Mesenchymal stem cell (in vitro differentiated cells and primary cell): ENCODE data around the gene SIVA1.

ENCODE experiments used
- DNase-seq: peaks from one replicate; pipeline ENCODE4 v3.0.0-alpha.2; 2013
- H2AFZ ChIP-seq: one replicate; pipeline ENCODE4 v1.6.1; 2013; ENCODE audit warnings: low read depth, mild to moderate bottlenecking, control low read depth, inconsistent platforms, low read length, moderate library complexity
- H2AK5ac ChIP-seq: 2 replicates; pipeline ENCODE4 v1.6.1; 2013; ENCODE audit warnings: low read length, moderate library complexity, mild to moderate bottlenecking, inconsistent platforms; ENCODE audit not compliant: severe bottlenecking
- H2BK120ac ChIP-seq: one replicate; pipeline ENCODE4 v1.6.1; 2013; ENCODE audit warnings: low read depth, mild to moderate bottlenecking, inconsistent platforms, low read length, moderate library complexity
- H2BK12ac ChIP-seq, 2 experiments: one replicate each; pipeline ENCODE4 v1.6.1; 2013; ENCODE audit warnings: inconsistent platforms in 2 of 2, low read length in 2 of 2, mild to moderate bottlenecking in 2 of 2, moderate library complexity in 2 of 2, control low read depth in 1 of 2
- H2BK15ac ChIP-seq: one replicate; pipeline ENCODE4 v1.6.1; 2013; ENCODE audit warnings: mild to moderate bottlenecking, low read depth, inconsistent platforms; ENCODE audit not compliant: poor library complexity, severe bottlenecking
- H2BK5ac ChIP-seq: 2 replicates; pipeline ENCODE4 v1.6.1; 2013; ENCODE audit warnings: low read depth, mild to moderate bottlenecking, low read length, control low read depth, inconsistent platforms; ENCODE audit not compliant: poor library complexity, severe bottlenecking
- H3K14ac ChIP-seq, 2 experiments: one replicate each; pipeline ENCODE4 v1.6.1; 2013; ENCODE audit warnings: inconsistent platforms in 2 of 2, low read length in 2 of 2, control low read depth in 1 of 2, mild to moderate bottlenecking in 1 of 2, moderate library complexity in 1 of 2
- H3K18ac ChIP-seq, 2 experiments: one replicate each; pipeline ENCODE4 v1.6.1; 2013; ENCODE audit warnings: inconsistent platforms in 2 of 2, low read length in 2 of 2, control low read depth in 1 of 2, low read depth in 1 of 2, mild to moderate bottlenecking in 1 of 2
- H3K23ac ChIP-seq, 2 experiments: one replicate each; pipeline ENCODE4 v1.6.1; 2013; ENCODE audit warnings: inconsistent platforms in 2 of 2, low read length in 2 of 2, mild to moderate bottlenecking in 2 of 2, moderate library complexity in 2 of 2, control low read depth in 1 of 2
- H3K27ac ChIP-seq: 2 replicates; pipeline ENCODE4 v1.5.1; 2013; ENCODE audit warnings: mild to moderate bottlenecking, moderate library complexity, low read length, control low read depth, inconsistent platforms; ENCODE audit not compliant: poor library complexity, severe bottlenecking
- H3K27me3 ChIP-seq, 2 experiments: 2 replicates each; pipeline versions ENCODE4 v1.6.1 to v1.7.0; 2013; ENCODE audit warnings: low read length in 2 of 2, mild to moderate bottlenecking in 2 of 2, moderate library complexity in 2 of 2, control low read depth in 1 of 2, inconsistent platforms in 1 of 2; ENCODE audit not compliant: control insufficient read depth in 1 of 2, insufficient read depth in 1 of 2
- H3K36me3 ChIP-seq, 2 experiments: 2 replicates each; pipeline versions ENCODE4 v1.6.1 to v1.7.0; 2013; ENCODE audit warnings: low read length in 2 of 2, control low read depth in 1 of 2, inconsistent platforms in 1 of 2, low read depth in 1 of 2, mild to moderate bottlenecking in 1 of 2; ENCODE audit not compliant: insufficient read depth in 2 of 2, control insufficient read depth in 1 of 2
- H3K4ac ChIP-seq, 2 experiments: one replicate each; pipeline ENCODE4 v1.6.1; 2013; ENCODE audit warnings: inconsistent platforms in 2 of 2, low read length in 2 of 2, mild to moderate bottlenecking in 2 of 2, moderate library complexity in 2 of 2, control low read depth in 1 of 2, low read depth in 1 of 2
- H3K4me1 ChIP-seq: 2 replicates; pipeline ENCODE4 v1.6.1; 2013; ENCODE audit warnings: low read depth, low read length, control low read depth; ENCODE audit not compliant: control insufficient read depth, insufficient read depth
- H3K4me2 ChIP-seq: 2 replicates; pipeline ENCODE4 v1.6.1; 2013; ENCODE audit warnings: low read length, mild to moderate bottlenecking, inconsistent platforms; ENCODE audit not compliant: poor library complexity, severe bottlenecking
- H3K4me3 ChIP-seq, 2 experiments: 2 replicates each; pipeline versions ENCODE4 v1.5.1 to v1.7.0; 2013; ENCODE audit warnings: low read length in 2 of 2, mild to moderate bottlenecking in 2 of 2, control low read depth in 1 of 2, low read depth in 1 of 2; ENCODE audit not compliant: insufficient read depth in 1 of 2
- H3K79me1 ChIP-seq: replicated peaks from 2 replicates; pipeline ENCODE4 v1.6.1; 2013; ENCODE audit warnings: mild to moderate bottlenecking, control low read depth, low read length, inconsistent platforms; ENCODE audit not compliant: poor library complexity, severe bottlenecking
- H3K9ac ChIP-seq: 2 replicates; pipeline ENCODE4 v1.7.0; 2013; ENCODE audit warnings: mild to moderate bottlenecking, low read length, moderate library complexity
- H3K9me3 ChIP-seq: 2 replicates; pipeline ENCODE4 v1.7.0; 2013; ENCODE audit warnings: mild to moderate bottlenecking, low read length; ENCODE audit not compliant: control insufficient read depth
- H4K8ac ChIP-seq: one replicate; pipeline ENCODE4 v1.6.1; 2013; ENCODE audit warnings: inconsistent platforms, mild to moderate bottlenecking, low read length, moderate library complexity
- H4K91ac ChIP-seq: one replicate; pipeline ENCODE4 v1.6.1; 2013; ENCODE audit warnings: mild to moderate bottlenecking, low read length, inconsistent platforms
- WGBS: methylation state at CpG from one replicate; pipeline ENCODE4 v1.1.7; 2013; ENCODE audit warnings: mixed read lengths; 5-methylcytosine and 5-hydroxymethylcytosine counted together

SIVA1 gene

GRCh38 chr14:104706733-104707607 is 46.0 kb upstream of the SIVA1 start:
- peaks cover 72 to 87% of the 10 kb centered on the region in 2 experiments for H3K36me3 ChIP-seq
- peaks cover 27% of the 10 kb centered on the region for H3K79me1 ChIP-seq
- H3K9ac ChIP-seq = no peak overlapping the region
- no peak overlapping the region for H2AK5ac ChIP-seq
- H4K8ac ChIP-seq = no peak overlapping the region
- H4K91ac ChIP-seq = no peak overlapping the region
- H3K4me1 ChIP-seq = peaks cover 45% of the 10 kb centered on the region
- no peaks in the 10 kb centered on the region for H3K27me3 ChIP-seq
- no peak overlapping the region for H2AFZ ChIP-seq
- WGBS = 75% methylated on average over 22 of the region's 28 CpGs
- H2BK5ac ChIP-seq = no peak overlapping the region
- H2BK15ac ChIP-seq = no peak overlapping the region
- no peak overlapping the region for H3K23ac ChIP-seq
- no peak overlapping the region for H3K14ac ChIP-seq
- no peak for DNase-seq
- H3K9me3 ChIP-seq = no peaks in the 10 kb centered on the region
- H3K18ac ChIP-seq = no peak overlapping the region
- H3K4me3 ChIP-seq = no peak overlapping the region
- H3K4me2 ChIP-seq = no peak overlapping the region
- no peak overlapping the region for H3K4ac ChIP-seq
- H3K27ac ChIP-seq = no peak overlapping the region
- no peak overlapping the region for H2BK120ac ChIP-seq
- H2BK12ac ChIP-seq = no peak overlapping the region

DNA sequence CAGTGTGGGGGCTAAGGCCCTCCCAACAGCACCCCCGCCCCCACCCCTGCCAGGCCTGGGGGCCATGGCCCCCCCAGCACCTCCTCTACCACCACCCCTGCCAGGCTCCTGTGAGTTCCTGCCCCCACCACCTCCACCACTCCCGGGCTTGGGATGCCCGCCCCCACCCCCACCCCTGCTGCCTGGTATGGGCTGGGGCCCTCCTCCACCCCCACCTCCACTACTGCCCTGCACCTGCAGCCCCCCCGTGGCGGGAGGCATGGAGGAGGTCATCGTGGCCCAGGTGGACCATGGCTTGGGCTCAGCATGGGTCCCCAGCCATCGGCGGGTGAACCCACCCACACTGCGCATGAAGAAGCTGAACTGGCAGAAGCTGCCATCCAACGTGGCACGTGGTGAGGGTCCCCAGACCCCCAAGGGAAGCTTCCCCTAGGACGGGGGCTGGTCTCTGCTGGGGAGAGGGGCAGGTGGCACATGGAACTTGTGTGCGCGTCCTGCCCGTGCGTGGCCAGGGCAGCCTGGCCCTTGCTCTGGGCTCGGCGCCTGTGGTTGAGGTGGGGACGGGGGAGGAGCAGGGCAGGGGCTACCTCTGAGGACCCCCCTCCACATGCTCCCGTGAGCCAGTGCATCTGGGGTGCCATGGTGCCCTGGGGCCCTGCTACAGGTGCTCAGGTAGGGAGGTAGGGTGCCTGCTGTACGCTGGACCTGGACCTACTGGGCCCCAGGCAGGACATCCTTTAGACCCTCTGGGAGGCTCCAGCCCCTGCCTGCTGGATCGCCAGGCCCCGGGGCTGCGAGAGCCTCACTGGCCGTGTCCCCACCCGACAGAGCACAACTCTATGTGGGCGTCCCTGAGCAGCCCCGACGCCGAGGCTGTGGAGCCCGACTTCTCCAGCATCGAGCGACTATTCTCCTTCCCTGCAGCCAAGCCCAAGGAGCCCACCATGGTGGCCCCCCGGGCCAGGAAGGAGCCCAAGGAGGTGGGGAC is 45.0 kb upstream of the SIVA1 start:
- no peak overlapping the region for H4K8ac ChIP-seq
- H3K4me2 ChIP-seq = no peak overlapping the region
- peaks cover 27% of the 10 kb centered on the region for H3K79me1 ChIP-seq
- H3K23ac ChIP-seq = no peak overlapping the region
- H3K18ac ChIP-seq = no peak overlapping the region
- H3K9me3 ChIP-seq = no peaks in the 10 kb centered on the region
- H2BK12ac ChIP-seq = no peak overlapping the region
- H2AK5ac ChIP-seq = peak overlapping the region; percentile 42
- no peaks in the 10 kb centered on the region for H3K27me3 ChIP-seq
- 83% methylated on average over 29 of the region's 34 CpGs for WGBS
- H3K14ac ChIP-seq = no peak overlapping the region
- no peak overlapping the region for H3K27ac ChIP-seq
- H2AFZ ChIP-seq = no peak overlapping the region
- no peak overlapping the region for H3K4ac ChIP-seq
- no peak overlapping the region for H2BK120ac ChIP-seq
- no peak overlapping the region for H4K91ac ChIP-seq
- H3K4me3 ChIP-seq = no peak overlapping the region
- no peak overlapping the region for H2BK5ac ChIP-seq
- no peak overlapping the region for H3K9ac ChIP-seq
- DNase-seq = no peak
- peaks cover 72 to 87% of the 10 kb centered on the region in 2 experiments for H3K36me3 ChIP-seq
- peaks cover 45% of the 10 kb centered on the region for H3K4me1 ChIP-seq
- H2BK15ac ChIP-seq = no peak overlapping the region

DNA sequence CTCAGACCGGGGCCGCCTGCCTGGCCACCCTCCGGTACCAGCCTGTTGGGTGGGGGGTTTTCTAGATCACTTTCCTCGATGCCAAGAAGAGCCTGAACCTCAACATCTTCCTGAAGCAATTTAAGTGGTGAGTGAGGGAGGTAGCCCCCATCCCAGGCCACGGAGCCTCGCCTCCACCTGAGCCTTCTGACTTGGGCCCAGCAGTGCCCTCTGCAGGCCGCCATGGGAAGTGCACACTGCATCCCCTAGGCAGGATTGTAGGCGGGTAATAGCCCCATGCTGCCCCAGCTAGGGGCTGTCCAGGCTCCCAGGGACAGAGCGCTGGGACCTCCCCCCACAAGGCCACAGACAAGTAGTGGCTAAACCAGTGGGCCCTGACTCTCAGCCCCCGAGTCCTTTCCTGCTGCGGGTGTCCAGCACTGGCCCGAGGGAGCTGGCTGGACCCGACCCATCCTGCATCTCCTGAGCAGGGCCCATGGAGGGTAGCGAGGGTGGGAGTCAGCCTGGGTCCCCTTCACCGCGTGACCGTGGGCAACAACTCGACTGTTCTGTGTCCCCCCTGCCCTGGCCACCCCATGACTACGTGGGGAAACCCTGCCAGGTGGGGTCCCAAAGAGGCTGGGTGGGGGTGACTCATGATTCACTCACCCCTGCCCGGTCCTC is 44.2 kb upstream of the SIVA1 start:
- Histone ChIP-seq H2AFZ (no peak overlapping the region), H4K8ac (no peak overlapping the region), H4K91ac (no peak overlapping the region), H3K27ac (no peak overlapping the region), H3K4me2 (no peak overlapping the region), H3K4me1 (peaks cover 42% of the 10 kb centered on the region), H3K18ac (peak overlapping the region in 1 of 2 experiments; percentile 40), H2BK120ac (no peak overlapping the region), H2AK5ac (peak overlapping the region; percentile 21), H3K4ac (no peak overlapping the region), H3K23ac (no peak overlapping the region), H3K9ac (peak overlapping the region; percentile 43), H2BK12ac (no peak overlapping the region), H2BK15ac (no peak overlapping the region), H3K79me1 (peaks cover 19% of the 10 kb centered on the region), H3K36me3 (peaks cover 71 to 87% of the 10 kb centered on the region in 2 experiments), H3K9me3 (no peaks in the 10 kb centered on the region), H3K4me3 (no peak overlapping the region), H3K27me3 (no peaks in the 10 kb centered on the region), H2BK5ac (no peak overlapping the region), H3K14ac (no peak overlapping the region)
- WGBS = 60% methylated on average over 19 of the region's 20 CpGs
- DNase-seq = peak; percentile 63
